Stimulated activated CD4-positive, alpha-beta T cell treated with anti-CD3 and anti-CD28 coated beads, Interleukin-12 subunit alpha, Interleukin-12 subunit beta, amount 100 ng/mL, for 24 hours (primary cell): ENCODE results near the gene DLK2.
A peak's percentile ranks its signal among the peaks of the same experiment; 100 is the strongest.

Experiments
- DNase-seq, 2 experiments: peaks; one replicate each; pipeline ENCODE4 v3.0.0-alpha.2; 2020; ENCODE audit warnings: low read depth in 2 of 2

The DLK2 gene

DNA sequence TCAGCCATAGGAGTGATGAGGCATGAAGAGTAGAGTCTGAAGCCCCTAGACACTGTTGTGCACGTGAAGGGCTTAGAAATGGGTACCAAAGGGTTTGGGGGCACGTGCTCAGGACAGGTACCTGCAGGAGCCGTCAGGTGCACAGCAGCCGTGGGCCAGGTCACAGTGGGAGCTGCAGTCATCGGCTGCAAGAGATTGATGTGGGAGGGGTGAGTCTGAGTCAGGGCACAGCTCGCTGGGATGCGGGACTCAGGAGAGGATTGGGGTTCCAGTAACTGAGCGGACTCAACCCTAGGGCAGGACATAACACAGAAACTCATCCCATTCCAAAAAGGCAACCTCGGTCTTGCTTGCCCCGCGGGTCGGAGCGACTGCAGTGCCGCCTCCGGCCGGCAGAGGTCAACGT, 1.1 kb downstream of the DLK2 start:
- peak; percentile 27 to 71 for DNase-seq

DNA sequence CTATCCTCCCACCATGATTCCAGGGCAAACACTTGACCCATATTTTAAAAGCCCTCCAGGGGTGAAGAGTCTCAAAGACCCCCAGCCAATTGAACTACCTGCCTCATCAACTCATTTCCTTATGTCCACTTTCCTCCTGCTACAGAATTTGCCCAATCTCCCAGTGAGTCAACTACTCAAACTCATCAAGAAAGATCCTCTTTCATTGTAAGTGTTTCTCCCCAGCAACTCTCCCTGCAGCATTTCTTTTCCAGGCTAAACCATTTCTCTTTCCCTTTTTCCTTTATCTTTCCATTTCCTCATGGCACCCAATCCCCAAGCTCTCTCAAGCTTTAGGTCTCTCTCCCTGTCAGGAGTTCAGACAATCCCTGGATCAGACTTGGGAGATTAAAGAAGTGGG, 1.5 kb downstream of the DLK2 start:
- no peak for DNase-seq

DNA sequence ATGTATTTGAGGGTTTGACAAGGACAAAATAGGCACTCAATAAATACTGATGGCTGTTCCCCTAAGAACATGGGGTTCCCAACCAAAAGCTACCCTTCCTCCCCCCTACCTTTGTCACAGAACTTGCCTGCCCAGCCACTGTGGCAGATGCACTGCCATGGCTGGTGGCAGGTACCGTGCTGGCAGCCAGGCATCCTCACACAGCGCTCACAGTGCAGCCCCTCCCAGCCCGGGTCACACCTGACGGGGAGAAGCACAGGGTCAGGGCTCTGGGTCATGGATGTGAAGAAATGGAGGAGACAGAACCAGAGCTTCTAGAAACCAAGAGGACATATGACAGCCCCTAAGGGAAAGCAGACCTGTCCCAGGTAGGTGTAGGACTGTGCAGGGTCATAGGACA, 2.5 kb downstream of the DLK2 start:
- DNase-seq = no peak

DNA sequence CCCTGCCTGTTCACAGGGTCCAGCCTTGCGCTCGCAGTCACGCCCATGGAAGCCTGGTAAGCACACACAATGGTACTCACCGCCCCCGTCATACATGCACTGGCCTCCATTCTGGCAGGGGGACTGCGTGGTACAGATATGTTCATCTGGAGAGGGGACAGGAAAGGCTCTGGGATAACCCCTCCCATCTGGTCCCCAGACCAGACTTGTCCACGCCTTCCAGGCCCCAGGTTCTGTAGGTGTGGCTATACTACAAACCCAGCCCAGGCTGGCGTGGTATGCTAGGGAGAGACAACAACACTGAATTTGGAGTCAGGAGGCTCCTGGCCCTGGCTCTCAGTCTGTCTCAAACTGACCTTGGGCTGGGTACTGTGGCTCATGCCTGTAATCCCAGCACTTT, 3.4 kb downstream of the DLK2 start:
- no peak for DNase-seq

DNA sequence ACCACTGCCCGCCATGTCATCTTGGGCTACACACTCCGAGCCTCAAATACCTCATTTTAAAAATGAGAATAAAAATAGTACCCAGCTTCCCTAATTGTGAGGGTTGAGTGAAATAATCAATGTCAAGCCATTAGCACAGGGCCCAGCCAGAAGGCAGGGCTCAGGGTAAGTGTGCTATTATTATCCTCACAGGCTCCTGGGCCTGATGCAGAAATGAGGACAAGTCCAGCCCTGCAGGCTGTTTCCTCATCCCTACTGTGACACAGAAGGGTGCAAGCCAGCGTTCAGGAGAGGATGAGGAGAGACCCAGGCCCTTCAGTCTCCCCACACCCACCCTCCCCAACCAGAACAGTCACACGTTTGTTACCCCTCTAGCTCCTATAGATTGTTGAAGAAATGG, 4.0 kb downstream of the DLK2 start:
- DNase-seq = no peak

DNA sequence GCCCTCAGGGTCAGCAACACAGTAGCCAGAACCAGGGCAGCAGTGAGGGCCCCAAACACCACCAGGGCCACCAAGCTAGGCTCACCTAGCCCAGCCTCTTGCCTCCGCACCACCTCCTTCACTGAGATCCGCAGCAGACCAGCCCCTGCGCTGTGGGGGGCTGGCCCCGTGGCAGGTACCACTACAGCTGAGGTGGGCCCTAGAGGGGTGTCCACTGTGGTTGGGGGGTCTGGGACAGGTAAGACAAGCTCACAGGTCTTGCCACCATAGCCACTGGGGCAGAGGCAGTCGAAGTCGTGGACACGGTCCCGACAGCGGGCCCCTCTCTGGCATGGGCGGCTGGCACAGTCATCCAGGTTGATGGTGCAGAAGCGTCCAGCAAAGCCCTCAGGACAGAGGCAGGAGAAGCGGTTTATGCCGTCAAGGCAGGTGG, 4.6 kb downstream of the DLK2 start:
- DNase-seq = no peak

DNA sequence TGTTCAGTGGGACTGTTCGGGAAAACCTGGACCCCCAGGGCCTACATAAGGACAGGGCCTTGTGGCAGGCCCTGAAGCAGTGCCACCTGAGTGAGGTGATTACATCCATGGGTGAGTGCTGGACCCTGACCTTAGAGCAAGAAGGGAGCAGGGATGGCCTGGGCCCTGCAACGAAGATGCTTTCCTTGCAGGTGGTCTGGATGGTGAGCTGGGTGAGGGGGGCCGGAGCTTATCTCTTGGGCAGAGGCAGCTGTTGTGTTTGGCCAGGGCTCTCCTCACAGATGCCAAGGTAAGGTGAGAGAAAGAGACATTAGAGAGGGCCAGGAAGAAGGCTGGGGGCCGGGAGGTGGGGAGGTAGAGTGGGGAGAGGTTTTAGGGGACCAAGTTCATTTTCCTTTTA, 6.4 kb downstream of the DLK2 start:
- no peak for DNase-seq

DNA sequence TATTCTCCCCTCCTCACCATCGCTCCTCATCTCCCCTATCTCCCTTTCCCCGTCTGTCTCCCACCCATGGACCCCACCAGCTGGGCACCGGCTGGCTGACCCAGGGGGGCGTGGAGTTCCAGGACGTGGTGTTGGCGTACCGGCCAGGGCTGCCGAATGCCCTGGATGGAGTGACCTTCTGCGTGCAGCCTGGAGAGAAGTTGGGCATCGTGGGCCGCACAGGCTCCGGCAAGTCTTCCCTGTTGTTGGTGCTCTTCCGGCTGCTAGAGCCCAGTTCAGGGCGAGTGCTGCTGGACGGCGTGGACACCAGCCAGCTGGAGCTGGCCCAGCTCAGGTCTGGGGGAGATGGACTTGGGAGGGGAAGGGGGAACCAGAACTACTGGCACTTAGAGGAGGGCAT, 7.7 kb downstream of the DLK2 start:
- DNase-seq = no peak

DNA sequence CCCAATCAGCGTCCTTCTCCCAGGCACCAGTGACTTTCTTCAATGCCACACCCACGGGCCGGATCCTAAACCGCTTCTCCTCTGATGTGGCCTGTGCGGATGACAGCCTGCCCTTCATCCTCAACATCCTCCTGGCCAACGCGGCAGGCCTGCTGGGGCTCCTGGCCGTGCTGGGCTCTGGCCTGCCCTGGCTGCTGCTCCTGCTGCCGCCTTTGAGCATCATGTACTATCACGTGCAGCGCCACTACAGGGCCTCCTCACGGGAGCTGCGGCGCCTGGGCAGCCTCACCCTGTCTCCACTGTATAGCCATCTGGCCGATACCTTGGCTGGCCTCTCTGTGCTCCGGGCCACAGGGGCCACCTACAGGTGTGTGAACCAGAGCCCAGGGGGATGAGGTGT, 9.8 kb downstream of the DLK2 start:
- DNase-seq = no peak

DNA sequence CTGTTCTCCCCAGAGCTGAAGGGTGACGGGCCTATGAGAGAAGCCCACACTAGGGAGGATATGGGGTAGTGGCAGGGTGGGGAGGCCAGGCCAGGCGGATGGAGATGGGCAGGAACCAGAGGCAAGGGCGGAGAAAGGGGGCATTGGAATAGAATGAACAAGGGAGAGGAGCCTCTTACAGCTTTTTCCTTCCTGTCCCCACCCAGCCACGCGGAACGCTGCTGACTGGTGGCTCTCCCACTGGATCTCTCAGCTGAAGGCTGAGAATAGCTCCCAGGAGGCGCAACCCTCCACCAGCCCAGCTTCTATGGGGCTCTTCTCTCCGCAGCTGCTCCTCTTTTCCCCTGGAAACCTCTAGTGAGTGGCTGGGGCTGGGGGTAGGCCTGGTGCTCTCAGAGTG, 10.8 kb downstream of the DLK2 start:
- DNase-seq = no peak

DNA sequence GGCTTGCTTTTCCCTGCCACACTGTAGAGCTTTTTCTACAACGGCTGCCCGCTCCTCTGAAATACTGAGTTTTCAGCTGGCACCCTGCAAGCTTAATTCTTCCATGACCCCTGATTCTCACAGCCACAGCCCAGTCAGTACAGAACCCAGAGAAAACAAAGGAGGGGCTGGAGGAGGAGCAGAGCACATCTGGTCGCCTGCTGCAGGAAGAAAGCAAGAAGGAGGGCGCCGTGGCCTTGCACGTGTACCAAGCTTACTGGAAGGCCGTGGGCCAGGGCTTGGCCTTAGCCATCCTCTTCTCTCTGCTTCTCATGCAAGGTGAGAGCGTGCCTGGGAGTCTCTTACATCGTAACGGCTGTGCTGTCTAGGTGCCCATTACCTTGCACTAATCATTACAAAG, 11.3 kb downstream of the DLK2 start:
- no peak for DNase-seq

DNA sequence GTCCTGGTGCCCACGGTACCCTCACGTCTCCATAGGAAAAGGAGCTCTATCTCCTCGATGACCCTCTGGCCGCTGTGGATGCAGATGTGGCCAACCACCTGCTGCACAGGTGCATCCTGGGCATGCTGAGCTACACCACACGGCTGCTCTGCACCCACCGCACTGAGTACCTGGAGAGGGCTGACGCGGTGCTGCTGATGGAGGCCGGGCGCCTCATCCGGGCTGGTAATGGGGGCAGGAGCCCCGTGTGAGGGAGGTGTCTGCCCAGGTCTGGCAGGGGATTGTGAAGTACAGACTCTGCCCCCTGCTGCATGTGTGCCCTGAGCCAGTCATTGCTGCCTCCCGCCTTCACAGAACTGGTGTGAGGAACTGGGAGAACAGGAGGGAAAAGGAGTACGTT, 12.4 kb downstream of the DLK2 start:
- no peak for DNase-seq

DNA sequence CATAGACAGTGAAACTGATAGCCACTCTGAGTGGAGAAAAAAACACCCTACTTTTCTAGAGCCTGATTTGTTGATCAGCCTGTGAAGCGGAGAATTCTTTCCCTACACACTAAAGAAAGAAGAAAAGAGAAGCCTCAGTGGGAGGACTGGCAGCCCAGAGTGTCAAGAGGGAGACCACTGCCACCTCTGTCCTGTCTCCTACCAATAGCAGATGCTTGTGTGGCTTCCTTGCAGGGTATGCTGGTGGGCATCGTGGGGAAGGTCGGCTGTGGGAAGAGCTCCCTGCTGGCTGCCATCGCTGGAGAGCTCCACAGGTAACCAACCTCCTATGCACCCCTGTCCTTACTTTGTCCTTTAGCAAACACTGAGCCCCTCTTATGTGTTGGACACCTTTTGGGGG, 17.6 kb downstream of the DLK2 start:
- DNase-seq = no peak

DNA sequence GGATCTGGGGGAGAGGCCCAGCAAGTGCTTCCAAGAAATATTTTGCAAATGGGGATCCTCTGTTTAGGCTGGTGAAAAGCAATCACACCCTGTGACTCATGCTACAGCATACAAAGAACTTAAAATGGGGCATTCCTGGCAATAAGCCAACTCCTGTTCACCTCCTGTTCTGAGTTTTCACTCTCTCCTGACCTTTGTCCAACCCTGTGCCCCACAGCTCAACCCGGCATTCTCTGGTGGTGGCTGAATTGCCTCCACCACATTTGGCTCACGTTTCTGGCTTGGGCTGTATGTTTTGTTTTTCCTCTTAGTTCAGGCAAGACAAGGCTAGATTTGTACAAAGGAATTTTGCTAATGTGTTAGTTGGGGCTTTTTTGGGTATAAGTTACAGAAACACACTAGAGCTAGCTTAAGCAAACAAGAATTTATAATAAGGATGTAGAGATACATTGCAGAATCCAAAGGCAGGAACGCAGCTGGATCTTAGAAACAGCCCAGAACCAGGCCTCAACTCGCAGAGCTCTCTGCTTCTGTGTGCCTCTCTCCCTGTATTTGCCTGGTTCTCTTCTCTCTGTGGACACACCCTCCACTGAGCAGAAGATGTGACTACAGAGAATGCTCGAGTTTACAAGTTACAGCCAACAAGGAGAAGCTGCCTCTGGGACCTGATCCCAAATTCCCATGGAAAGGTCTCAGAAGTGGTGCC, 18.6 kb downstream of the DLK2 start:
- no peak for DNase-seq

DNA sequence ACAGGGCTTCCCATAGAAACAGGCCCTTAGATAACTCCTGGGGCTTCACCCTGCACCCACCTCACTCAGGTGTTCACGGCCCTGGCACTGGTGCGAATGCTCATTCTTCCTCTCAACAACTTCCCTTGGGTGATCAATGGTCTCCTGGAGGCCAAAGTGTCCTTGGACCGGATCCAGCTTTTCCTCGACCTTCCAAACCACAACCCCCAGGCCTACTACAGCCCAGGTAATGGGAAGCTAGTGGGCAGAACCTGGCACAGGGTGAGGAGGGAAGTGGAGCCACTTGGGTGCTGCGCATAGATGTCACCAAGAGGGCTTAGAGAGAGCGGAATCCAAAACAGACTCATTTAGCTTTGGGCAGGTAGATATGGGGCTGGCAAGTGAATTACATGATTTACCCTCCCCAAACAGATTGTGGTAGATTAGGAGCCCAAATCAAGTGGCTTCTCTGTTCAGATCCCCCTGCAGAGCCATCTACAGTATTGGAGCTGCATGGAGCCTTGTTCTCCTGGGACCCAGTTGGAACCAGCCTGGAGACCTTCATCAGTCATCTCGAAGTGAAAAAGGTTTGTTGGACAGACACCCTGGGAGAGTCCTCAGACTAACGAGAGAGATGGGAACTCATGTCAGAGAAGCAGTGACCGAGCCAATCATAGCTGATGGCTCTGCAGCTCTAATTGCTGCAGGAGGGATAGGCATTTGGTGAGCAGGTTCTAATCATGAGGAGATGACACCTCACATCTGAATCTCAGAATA, 19.5 kb downstream of the DLK2 start:
- no peak for DNase-seq

DNA sequence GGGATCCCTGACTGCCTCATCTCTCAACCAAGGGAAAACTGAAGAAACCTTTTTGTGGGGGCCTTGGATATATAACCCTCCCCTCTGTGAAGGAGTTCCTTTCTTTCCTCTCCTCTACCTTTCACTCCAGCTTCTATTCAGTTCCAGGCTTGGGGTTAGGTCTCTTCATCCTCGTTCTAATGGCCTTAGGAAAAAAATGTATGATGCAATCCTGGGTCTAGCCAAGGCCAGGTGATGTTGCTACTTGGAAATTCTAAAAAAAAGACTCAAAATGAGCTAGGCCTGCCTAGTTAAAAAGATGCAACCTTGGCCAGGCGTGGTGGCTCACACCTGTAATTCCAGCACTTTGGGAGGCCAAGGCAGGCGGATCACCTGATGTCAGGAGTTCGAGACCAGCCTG, 20.4 kb downstream of the DLK2 start:
- no peak for DNase-seq

DNA sequence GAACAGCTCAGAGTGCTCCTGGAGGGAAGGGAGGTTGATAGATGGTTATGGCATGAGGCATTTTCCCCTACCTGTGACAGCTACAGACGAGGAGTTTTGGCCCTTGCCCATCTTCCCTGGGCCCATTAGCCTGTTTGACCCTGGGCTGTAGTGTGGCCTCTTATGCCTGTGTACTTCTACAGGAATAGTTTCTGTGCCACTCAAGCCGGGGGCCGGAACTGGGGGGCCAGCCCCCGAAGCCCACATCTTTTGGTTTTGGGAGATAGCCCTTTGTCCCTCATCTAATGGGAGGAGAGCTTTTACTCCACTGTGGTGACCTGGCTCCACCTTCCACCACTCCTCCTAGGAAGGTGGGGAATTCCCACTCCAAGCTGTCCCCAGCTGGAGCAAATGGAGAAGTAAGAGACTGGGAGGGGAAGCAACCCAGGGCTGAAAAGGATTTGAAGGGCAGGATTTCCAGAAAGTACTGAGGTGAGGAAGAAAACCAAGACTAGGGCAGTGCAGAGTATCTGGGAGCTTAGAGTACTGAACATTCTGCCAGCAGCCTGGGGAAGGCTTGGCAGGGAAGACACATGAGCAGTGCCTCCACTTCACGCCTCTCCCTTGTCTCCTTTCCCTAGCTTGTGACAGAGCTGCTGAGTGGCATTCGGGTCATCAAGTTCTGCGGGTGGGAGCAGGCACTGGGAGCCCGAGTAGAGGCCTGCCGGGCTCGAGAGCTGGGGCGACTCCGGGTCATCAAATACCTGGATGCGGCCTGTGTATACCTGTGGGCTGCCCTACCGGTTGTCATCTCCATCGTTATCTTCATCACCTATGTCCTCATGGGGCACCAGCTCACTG, 21.1 kb downstream of the DLK2 start:
- no peak for DNase-seq

DNA sequence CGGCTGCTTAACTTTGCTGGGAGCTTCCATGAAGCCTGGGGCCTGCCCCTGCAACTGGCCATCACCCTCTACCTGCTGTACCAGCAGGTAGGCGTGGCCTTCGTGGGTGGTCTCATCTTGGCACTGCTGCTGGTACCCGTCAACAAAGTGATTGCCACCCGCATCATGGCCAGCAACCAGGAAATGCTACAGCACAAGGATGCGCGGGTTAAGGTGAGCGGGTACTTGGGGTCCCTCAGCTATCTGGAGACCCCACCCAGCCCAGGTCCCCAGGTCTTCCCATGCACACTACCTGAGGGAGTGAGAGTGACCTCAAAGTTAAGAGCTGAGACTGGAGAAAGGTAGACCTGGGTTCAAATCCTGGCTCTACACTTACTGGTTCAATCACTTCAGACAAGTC, 22.2 kb downstream of the DLK2 start:
- DNase-seq = no peak

DNA sequence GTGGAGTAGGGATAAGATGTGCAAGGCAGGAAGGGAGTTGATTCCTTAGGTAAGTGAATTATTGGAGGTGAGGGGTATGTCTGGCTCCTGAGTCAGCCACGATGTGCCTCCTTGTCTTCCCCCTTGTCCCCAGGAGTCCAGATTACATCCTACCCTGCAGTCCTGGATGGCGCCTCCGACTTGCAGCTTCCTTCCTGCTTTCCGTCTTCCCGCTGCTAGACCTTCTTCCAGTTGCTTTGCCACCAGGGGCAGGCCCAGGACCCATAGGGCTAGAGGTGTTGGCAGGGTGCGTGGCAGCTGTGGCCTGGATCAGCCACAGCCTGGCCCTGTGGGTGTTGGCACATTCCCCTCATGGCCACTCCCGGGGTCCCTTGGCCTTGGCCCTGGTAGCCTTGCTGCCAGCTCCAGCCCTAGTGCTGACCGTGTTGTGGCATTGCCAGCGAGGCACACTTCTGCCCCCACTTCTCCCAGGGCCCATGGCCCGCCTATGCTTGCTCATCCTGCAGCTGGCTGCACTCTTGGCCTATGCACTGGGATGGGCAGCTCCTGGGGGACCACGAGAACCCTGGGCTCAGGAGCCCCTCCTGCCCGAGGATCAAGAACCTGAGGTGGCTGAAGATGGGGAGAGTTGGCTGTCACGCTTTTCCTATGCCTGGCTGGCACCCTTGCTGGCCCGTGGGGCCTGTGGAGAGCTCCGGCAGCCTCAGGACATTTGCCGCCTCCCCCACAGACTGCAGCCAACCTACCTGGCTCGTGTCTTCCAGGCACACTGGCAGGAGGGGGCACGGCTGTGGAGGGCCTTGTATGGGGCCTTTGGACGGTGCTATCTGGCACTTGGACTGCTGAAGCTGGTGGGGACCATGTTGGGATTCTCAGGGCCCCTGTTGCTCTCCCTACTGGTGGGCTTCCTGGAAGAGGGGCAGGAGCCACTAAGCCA, 23.1 kb downstream of the DLK2 start:
- DNase-seq = no peak

DNA sequence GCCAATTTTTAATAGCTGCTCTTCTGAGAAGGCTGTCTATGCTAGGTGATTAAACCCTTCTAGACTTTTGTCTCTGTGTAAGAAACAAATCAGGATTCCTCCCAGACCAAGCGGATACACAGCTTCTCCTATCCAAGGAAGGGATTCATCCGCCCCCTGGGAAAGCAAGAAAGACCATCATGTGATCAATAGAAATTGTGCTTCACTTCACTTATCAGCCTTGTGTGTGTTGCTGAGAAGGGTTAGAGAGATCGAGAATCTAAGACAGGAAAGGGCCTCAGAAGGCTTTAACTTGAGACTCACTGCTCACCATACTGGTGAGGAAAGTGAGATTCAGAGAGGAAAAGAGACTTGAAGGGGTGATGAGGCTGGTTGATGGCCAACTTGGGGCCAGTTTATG, 26.5 kb downstream of the DLK2 start:
- DNase-seq = no peak

DNA sequence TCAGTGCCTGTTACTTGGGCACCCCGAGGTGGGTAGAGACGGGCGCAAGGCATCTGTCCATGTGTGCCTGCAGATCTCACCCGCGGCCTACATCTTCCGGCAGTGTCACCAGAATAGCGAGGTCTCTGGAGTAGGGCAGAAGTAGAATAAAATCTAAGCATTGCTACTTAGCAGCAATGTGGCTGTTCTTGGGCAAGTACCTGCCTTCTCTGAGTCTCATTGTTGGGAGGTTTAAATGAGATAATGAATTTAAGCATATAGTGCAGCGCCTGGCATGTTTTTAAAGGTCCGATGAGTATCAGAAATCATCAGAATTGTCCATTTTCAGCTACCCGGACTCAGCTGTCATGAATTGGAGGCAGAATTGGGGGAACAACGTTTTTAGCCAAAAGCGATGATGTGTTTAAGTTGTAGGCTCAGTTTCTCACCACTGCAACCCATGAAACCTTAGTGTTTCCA, 27.2 kb downstream of the DLK2 start:
- DNase-seq = no peak
